Uterus (tissue), 2 donors: Measurements from ENCODE around the gene PRF1.

ENCODE experiments used
- CTCF ChIP-seq, 4 experiments: fragments of 200-600 bp in 2 of 4; fragments of 450-650 bp in 2 of 4; sonication (generic) in 2 of 4; IDR thresholded peaks; one replicate each; pipeline ENCODE4 v1.5.1; 2016 to 2019; ENCODE audit warnings: antibody characterized with exemption in 4 of 4, mild to moderate bottlenecking in 2 of 4, moderate library complexity in 1 of 4
- POLR2A ChIP-seq, 2 donors: fragments of 450-650 bp; IDR thresholded peaks; one replicate each; pipeline ENCODE4 v1.6.1; 2016; ENCODE audit warnings: antibody characterized with exemption in 2 of 2, mild to moderate bottlenecking in 1 of 2, moderate library complexity in 1 of 2

DNA sequence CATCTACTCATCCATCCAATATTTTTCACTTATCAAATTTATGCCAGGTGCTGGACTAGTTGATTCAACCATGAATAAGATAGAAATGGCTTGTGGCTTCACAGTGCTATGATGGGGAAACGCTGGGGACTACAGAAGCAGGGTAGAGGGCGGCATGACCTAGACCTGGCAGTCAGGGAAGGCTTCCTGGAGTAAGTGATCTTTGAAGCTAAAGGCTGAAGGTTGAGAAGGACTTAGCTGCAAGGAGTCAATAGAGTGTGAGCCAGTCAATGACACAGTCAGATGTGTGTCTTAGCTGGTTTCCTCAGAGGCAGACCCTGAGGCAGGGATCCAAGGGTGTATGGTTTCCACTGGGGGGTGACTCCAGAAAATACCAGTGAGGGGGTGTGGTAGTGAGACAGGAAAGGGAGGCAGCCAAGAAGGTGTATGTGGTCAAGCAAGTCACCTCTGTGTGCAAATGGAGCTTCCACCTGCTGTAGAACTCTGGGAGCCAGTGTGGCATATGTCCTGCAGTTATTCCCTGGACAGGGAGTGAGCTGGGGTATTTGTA, 10.3 kb downstream of the PRF1 start:
- no peak for TF ChIP-seq CTCF (IDR thresholded peaks at IDR 0.05)
- TF ChIP-seq POLR2A (IDR thresholded peaks at IDR 0.05) = no peak
